HCT116 (cell line): Measurements from ENCODE around the gene EFCAB5. TPM values are rescaled to one million over a fixed set of nuclear protein-coding genes. Genes with fewer than 3 reads are reported as not detected.

Source experiments
- ATAC-seq: fragments of 200-7000 bp; cut with Tn5 transposase; 2 replicates; pipeline ENCODE4 v1.9.1; 2020; ENCODE audit warnings: mild to moderate bottlenecking, moderate library complexity
- BruUV-seq: library from RNA; stranded (reverse); fragments of 400-500 nt; replicated peaks from 2 replicates; lab custom pipeline; 2021; lab: Mats Ljungman, UMichigan
- CTCF ChIA-PET: fragments of 300-600 bp; sonication (Branson Sonifier 250); formaldehyde crosslinking; loops from one replicate; lab custom pipeline; 2021; ENCODE audit warnings: antibody characterized with exemption; lab: Charles Lee
- POLR2A ChIA-PET: fragments of 300-600, 350-600 bp; sonication (Branson Sonifier 250); formaldehyde crosslinking; loops from one replicate; lab custom pipeline; 2021; ENCODE audit warnings: antibody characterized with exemption; lab: Charles Lee
- RAD21 ChIA-PET, 2 experiments: fragments of 300-600 bp; sonication (Branson Sonifier 250); formaldehyde crosslinking; loops; one replicate each; lab custom pipeline; 2023; ENCODE audit warnings: low total read pairs in 2 of 2; ENCODE audit not compliant: uncharacterized antibody in 2 of 2, unreplicated experiment in 2 of 2, low non-redundant PET in 1 of 2; lab: Charles Lee
- DNase-seq: peaks from one replicate; pipeline ENCODE4 v3.0.0-alpha.2; 2010; ENCODE audit warnings: low read depth, low spot score
- H2AFZ ChIP-seq: fragments of 200-600 bp; shearing (Covaris generic), sonication (generic); 2 replicates; pipeline ENCODE4 v1.6.1; 2017; ENCODE audit warnings: low read depth, mixed run types, mixed read lengths, antibody characterized with exemption, low read length; ENCODE audit not compliant: poor library complexity, severe bottlenecking
- H3K27ac ChIP-seq: 2 replicates; pipeline ENCODE4 v1.5.1; 2012; ENCODE audit warnings: low read depth, low read length
- H3K27me3 ChIP-seq: fragments of 200-600 bp; sonication (generic); 2 replicates; pipeline ENCODE4 v1.6.1; 2016; ENCODE audit warnings: mixed run types, low read length, mixed read lengths; ENCODE audit not compliant: insufficient read depth
- H3K36me3 ChIP-seq, 2 experiments: fragments of 200-500 bp in 1 of 2; fragments of 200-600 bp in 1 of 2; sonication (Bioruptor generic) in 1 of 2; sonication (generic) in 1 of 2; 2 replicates each; pipeline versions ENCODE4 v1.5.1 to v1.6.1; 2014 to 2016; ENCODE audit warnings: low read length in 2 of 2, inconsistent platforms in 1 of 2, mixed read lengths in 1 of 2, mixed run types in 1 of 2; ENCODE audit not compliant: insufficient read depth in 2 of 2, control insufficient read depth in 1 of 2
- H3K4me1 ChIP-seq, 2 experiments: fragments of 200-600 bp in 1 of 2; sonication (generic) in 1 of 2; 2 replicates each; pipeline versions ENCODE4 v1.5.1 to v1.6.1; 2012 to 2017; ENCODE audit warnings: low read length in 2 of 2, inconsistent platforms in 1 of 2, mild to moderate bottlenecking in 1 of 2, mixed read lengths in 1 of 2, mixed run types in 1 of 2, moderate library complexity in 1 of 2; ENCODE audit not compliant: insufficient read depth in 2 of 2, control insufficient read depth in 1 of 2
- H3K4me2 ChIP-seq: fragments of 200-600 bp; sonication (generic); 2 replicates; pipeline ENCODE4 v1.6.1; 2017; ENCODE audit warnings: mixed run types, low read length, mixed read lengths
- H3K4me3 ChIP-seq, 2 experiments: fragments of 200-600 bp in 1 of 2; sonication (generic) in 1 of 2; replicated peaks in 1 of 2; 2 replicates each; pipeline ENCODE4 v1.5.1; 2011 to 2016; ENCODE audit warnings: low read length in 2 of 2, control low read depth in 1 of 2, low read depth in 1 of 2, mild to moderate bottlenecking in 1 of 2, mixed read lengths in 1 of 2, mixed run types in 1 of 2
- H3K79me2 ChIP-seq: fragments of 200-600 bp; sonication (generic); 2 replicates; pipeline ENCODE4 v1.6.1; 2017; ENCODE audit warnings: mild to moderate bottlenecking, mixed run types, low read length, moderate library complexity, mixed read lengths; ENCODE audit not compliant: insufficient read depth
- H3K9ac ChIP-seq: fragments of 200-600 bp; sonication (generic); 2 replicates; pipeline ENCODE4 v1.6.1; 2016; ENCODE audit warnings: low read length, mixed read lengths
- H3K9me2 ChIP-seq: fragments of 200-600 bp; sonication (generic), shearing (Covaris generic); 2 replicates; pipeline ENCODE4 v1.6.1; 2017; ENCODE audit warnings: mixed run types, mild to moderate bottlenecking, moderate library complexity; ENCODE audit not compliant: insufficient read depth
- H3K9me3 ChIP-seq, 2 experiments: fragments of 200-500 bp in 1 of 2; fragments of 200-600 bp in 1 of 2; sonication (Bioruptor generic) in 1 of 2; sonication (generic) in 1 of 2; 2 replicates each; pipeline ENCODE4 v1.6.1; 2014 to 2017; ENCODE audit warnings: low read length in 2 of 2, mixed read lengths in 2 of 2, inconsistent platforms in 1 of 2, low read depth in 1 of 2, mild to moderate bottlenecking in 1 of 2, mixed run types in 1 of 2, moderate library complexity in 1 of 2; ENCODE audit not compliant: control insufficient read depth in 1 of 2, insufficient read depth in 1 of 2
- H4K20me1 ChIP-seq: fragments of 200-600 bp; sonication (generic), shearing (Covaris generic); 2 replicates; pipeline ENCODE4 v1.6.1; 2017; ENCODE audit warnings: mixed run types, mild to moderate bottlenecking, moderate library complexity; ENCODE audit not compliant: insufficient read depth
- ATF3 ChIP-seq: IDR thresholded peaks from 2 replicates; pipeline ENCODE4 v1.6.1; 2012
- CBX3 ChIP-seq: IDR thresholded peaks from 2 replicates; pipeline ENCODE4 v1.6.1; 2012; ENCODE audit warnings: low read depth
- CEBPB ChIP-seq: IDR thresholded peaks from 2 replicates; pipeline ENCODE4 v1.6.1; 2012; ENCODE audit warnings: low read depth
- CTCF ChIP-seq, 3 experiments: fragments of 200-600 bp in 1 of 3; sonication (generic) in 1 of 3; IDR thresholded peaks in 2 of 3; conservative IDR thresholded peaks in 1 of 3; 2 replicates each; pipeline ENCODE4 v1.5.1; 2012 to 2017; ENCODE audit warnings: low read depth in 2 of 3, low read length in 2 of 3, antibody characterized with exemption in 1 of 3, borderline replicate concordance in 1 of 3, control low read depth in 1 of 3, mild to moderate bottlenecking in 1 of 3, mixed read lengths in 1 of 3, mixed run types in 1 of 3, moderate library complexity in 1 of 3; ENCODE audit not compliant: insufficient read depth in 1 of 3
- ELF1 ChIP-seq: IDR thresholded peaks from 2 replicates; pipeline ENCODE4 v1.6.1; 2012; ENCODE audit warnings: low read depth, borderline replicate concordance
- EZH2phosphoT487 ChIP-seq: fragments of 200-600 bp; IDR thresholded peaks from 2 replicates; pipeline ENCODE4 v1.6.1; 2018; ENCODE audit warnings: antibody characterized with exemption, borderline replicate concordance
- FOSL1 ChIP-seq: IDR thresholded peaks from 2 replicates; pipeline ENCODE4 v1.6.1; 2012; ENCODE audit warnings: low read depth
- JUND ChIP-seq: IDR thresholded peaks from 2 replicates; pipeline ENCODE4 v1.6.1; 2012
- POLR2A ChIP-seq: IDR thresholded peaks from 2 replicates; pipeline ENCODE4 v1.7.0; 2011; ENCODE audit warnings: borderline replicate concordance; ENCODE audit not compliant: insufficient read depth, insufficient read length; ENCODE audit errors: extremely low read depth
- POLR2AphosphoS5 ChIP-seq: IDR thresholded peaks from 2 replicates; pipeline ENCODE4 v1.6.1; 2011; ENCODE audit warnings: mild to moderate bottlenecking, low read depth, low read length, moderate library complexity
- RAD21 ChIP-seq: IDR thresholded peaks from 2 replicates; pipeline ENCODE4 v1.6.1; 2012; ENCODE audit warnings: low read depth, mild to moderate bottlenecking
- REST ChIP-seq: IDR thresholded peaks from 2 replicates; pipeline ENCODE4 v1.6.1; 2012; ENCODE audit warnings: low read depth
- SP1 ChIP-seq: IDR thresholded peaks from 2 replicates; pipeline ENCODE4 v1.6.1; 2012; ENCODE audit warnings: low read depth
- ZBTB33 ChIP-seq: IDR thresholded peaks from 2 replicates; pipeline ENCODE4 v1.6.1; 2011; ENCODE audit warnings: mild to moderate bottlenecking, low read length, moderate library complexity; ENCODE audit not compliant: insufficient replicate concordance; ENCODE audit errors: extremely low read depth
- ZFX ChIP-seq: fragments of 450-650 bp; IDR thresholded peaks from 2 replicates; pipeline ENCODE4 v1.6.1; 2017
- intact Hi-C: fragments of 100-400 bp; cut with micrococcal nuclease; formaldehyde crosslinking; loops from 2 replicates; pipeline ENCODE4 v1.10.0; 2022
- total RNA-seq: library from RNA; stranded (reverse); gene quantifications from one replicate; pipeline ENCODE4 v1.2.1, GENCODE V29; 2021; ENCODE audit not compliant: unreplicated experiment

The EFCAB5 gene
- total RNA-seq, 1 experiment from 2014 or later: 0.17 TPM

GRCh38 chr17:30130121-30130520 lies 188.7 kb downstream of the EFCAB5 start:
- DNase-seq (no peak), ATAC-seq (no peak)
- peaks cover 98% of the 10 kb centered on the region for H3K79me2 ChIP-seq
- H3K27me3 ChIP-seq: no peaks in the 10 kb centered on the region
- no peaks in the 10 kb centered on the region for H3K4me1 ChIP-seq
- no peak overlapping the region for H3K9ac ChIP-seq
- ChIA-PET POLR2A (no interaction called here), RAD21 (no interaction called here)
- H3K4me2 ChIP-seq: no peak overlapping the region
- peaks cover 19 to 25% of the 10 kb centered on the region in 2 experiments; a peak in 2 of 4 replicates for H3K36me3 ChIP-seq
- no peaks in the 10 kb centered on the region for H3K9me3 ChIP-seq
- no peak for TF ChIP-seq CEBPB
- TF ChIP-seq CTCF (IDR thresholded peaks at IDR 0.05 in 2 of 3, conservative IDR thresholded peaks at IDR 0.05 in 1 of 3; ENCODE audit: borderline replicate concordance in 1 of 3, insufficient read depth in 1 of 3, low read depth in 2 of 3, low read length in 2 of 3): no peak
- no peak for TF ChIP-seq FOSL1
- no peak for TF ChIP-seq ZBTB33
- no peak for TF ChIP-seq ELF1
- no peak for TF ChIP-seq POLR2A
- TF ChIP-seq POLR2AphosphoS5: no peak
- TF ChIP-seq ATF3: no peak
- no peak for TF ChIP-seq JUND
- no peak for TF ChIP-seq EZH2phosphoT487
- no peak for TF ChIP-seq RAD21
- no peak for TF ChIP-seq ZFX
- TF ChIP-seq CBX3: no peak
- TF ChIP-seq SP1: no peak
- no peak for TF ChIP-seq REST
- TF ChIP-seq, all 23 proteins: peak for 0
- no peak overlapping the region for H2AFZ ChIP-seq
- intact Hi-C loops: no loop called here
- H3K27ac ChIP-seq: no peak overlapping the region
- no peak overlapping the region for H3K4me3 ChIP-seq
- H4K20me1 ChIP-seq: peaks cover 21% of the 10 kb centered on the region; the same call in 1 of the 2 replicates
- BruUV-seq: no TSS peak
- H3K9me2 ChIP-seq: no peaks in the 10 kb centered on the region
- CTCF ChIA-PET: no interaction called here
